Omental fat pad (tissue), 4 donors: ENCODE data around the gene DGKZ. TPM values are rescaled to one million over a fixed set of nuclear protein-coding genes. Genes with fewer than 3 reads are reported as not detected.

ENCODE experiments used
- ATAC-seq: fragments of 150-250 bp; one replicate; pipeline ENCODE4 v1.9.1; 2016; ENCODE audit warnings: mild to moderate bottlenecking, moderate library complexity; ENCODE audit not compliant: low FRiP score
- DNase-seq: peaks from one replicate; pipeline ENCODE4 v3.0.0-alpha.2; 2019; ENCODE audit warnings: low spot score
- CTCF ChIP-seq, 3 donors: fragments of 450-650 bp; IDR thresholded peaks; one replicate each; pipeline ENCODE4 v1.5.1; 2016 to 2017; ENCODE audit warnings: antibody characterized with exemption in 3 of 3, mild to moderate bottlenecking in 3 of 3, moderate library complexity in 2 of 3
- total RNA-seq, 4 donors: library from RNA; depleted of rRNA; stranded (reverse); fragments of >200 nt; gene quantifications; one replicate each; pipeline ENCODE4 v1.1.0, GENCODE V29; 2016

DGKZ gene
- total RNA-seq, 4 donors from 2014 or later = 29.2 to 79.4 (median 63.3) TPM

- TF ChIP-seq CTCF (IDR thresholded peaks at IDR 0.05) = no peak
- no peak for DNase-seq
Observed at GRCh38 chr11:46361283-46362155, 14.3 kb downstream of the DGKZ start.

GRCh38 chr11:46362156-46363030, 15.1 kb downstream of the DGKZ start:
- no peak for TF ChIP-seq CTCF (IDR thresholded peaks at IDR 0.05)
- ATAC-seq (no peak), DNase-seq (no peak)

More at GRCh38 chr11:46361283-46362155, 14.3 kb downstream of the DGKZ start:
- ATAC-seq = no peak

- ATAC-seq (no peak), DNase-seq (no peak)
- no peak for TF ChIP-seq CTCF (IDR thresholded peaks at IDR 0.05)
Observed at GRCh38 chr11:46363031-46363407, 15.8 kb downstream of the DGKZ start.

GRCh38 chr11:46363455-46364005, 16.3 kb downstream of the DGKZ start:
- DNase-seq = no peak
- no peak for TF ChIP-seq CTCF (IDR thresholded peaks at IDR 0.05)
- no peak for ATAC-seq

GRCh38 chr11:46364056-46364455, 16.8 kb downstream of the DGKZ start:
- ATAC-seq (no peak), DNase-seq (no peak)
- TF ChIP-seq CTCF (IDR thresholded peaks at IDR 0.05) = no peak

GRCh38 chr11:46364791-46365190, 17.5 kb downstream of the DGKZ start:
- no peak for ATAC-seq
- TF ChIP-seq CTCF (IDR thresholded peaks at IDR 0.05) = no peak
- DNase-seq = no peak
